ENCODE measurements around the gene CDC25C. TPM values are rescaled to one million over a fixed set of nuclear protein-coding genes. Genes with fewer than 3 reads are reported as not detected.

CDC25C gene
- total RNA-seq, 1 experiment from 2014 or later, result 19.3 TPM

DNA sequence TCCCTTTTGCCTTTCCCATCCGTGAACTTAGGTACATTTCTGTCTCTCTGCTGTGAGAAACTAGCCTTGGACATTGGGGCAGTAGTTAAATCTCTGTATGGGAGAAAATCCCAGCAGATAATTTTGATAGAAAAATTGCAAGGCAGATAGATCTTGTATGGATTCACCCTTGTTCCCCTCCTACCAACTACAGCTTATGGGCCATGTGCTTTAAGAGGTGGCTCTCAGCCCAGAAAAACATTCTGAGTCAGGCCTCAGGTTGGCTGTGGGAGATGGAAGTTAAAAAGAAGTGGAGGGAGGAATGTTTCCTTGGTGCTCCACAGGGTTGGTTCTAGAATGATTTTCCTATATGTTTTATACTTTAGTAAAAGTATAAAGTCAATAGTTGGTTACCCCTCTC, 19.5 kb upstream of the CDC25C start:
- DNase-seq (ENCODE audit: low read depth, low spot score), result no peak

DNA sequence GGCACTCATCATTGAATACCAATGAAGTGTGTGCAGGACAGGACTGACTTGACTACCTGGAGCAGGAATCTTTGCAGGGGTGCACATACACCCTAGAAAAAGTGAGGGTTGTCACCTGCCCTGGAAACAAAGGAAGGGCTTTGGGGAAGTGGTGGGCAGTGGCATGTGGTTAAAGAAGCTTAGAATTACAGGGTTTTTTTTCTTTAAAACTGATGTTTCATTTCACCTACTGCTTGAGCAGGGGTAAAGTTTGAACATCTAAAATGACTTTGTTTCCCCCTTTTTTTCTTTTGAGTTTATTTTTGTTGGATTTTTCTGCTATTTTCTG, 18.9 kb upstream of the CDC25C start:
- no TSS peak for BruUV-seq (replicated peaks)
- POLR2A ChIA-PET, result interaction anchor here (7.0 kb wide), 1 partner anchor 11 kb away, joined by 59 read pairs; the partner anchor contains the start of gene FAM53C
- Histone ChIP-seq H3K27me3 (ENCODE audit: insufficient read depth, low read length) (no peaks in the 10 kb centered on the region), H3K4me2 (ENCODE audit: low read length) (no peak overlapping the region), H3K27ac (ENCODE audit: low read depth, low read length) (no peak overlapping the region), H3K4me1 (ENCODE audit: control insufficient read depth in 1 of 2, insufficient read depth in 2 of 2, low read length in 2 of 2) (peaks cover 0 to 13% of the 10 kb centered on the region in 2 experiments; a peak in 2 of 4 replicates), H3K9me3 (ENCODE audit: control insufficient read depth in 1 of 2, insufficient read depth in 1 of 2, low read depth in 1 of 2, low read length in 2 of 2) (peaks cover 0 to 18% of the 10 kb centered on the region in 2 experiments; a peak in 2 of 4 replicates), H4K20me1 (ENCODE audit: insufficient read depth) (0 out of 2 replicates have a peak, but pooled peaks cover 4% of the 10 kb centered on the region), H3K36me3 (ENCODE audit: control insufficient read depth in 1 of 2, insufficient read depth in 2 of 2, low read length in 2 of 2) (peaks cover 15 to 25% of the 10 kb centered on the region in 2 experiments), H3K9me2 (ENCODE audit: insufficient read depth) (no peaks in the 10 kb centered on the region), H2AFZ (ENCODE audit: low read depth, low read length, poor library complexity, severe bottlenecking) (no peak overlapping the region), H3K9ac (ENCODE audit: low read length) (no peak overlapping the region), H3K79me2 (ENCODE audit: insufficient read depth, low read length) (peaks cover 27% of the 10 kb centered on the region), H3K4me3 (replicated peaks in 1 of 2; ENCODE audit: low read depth in 1 of 2, low read length in 2 of 2) (no peak overlapping the region)
- CTCF ChIA-PET, result interaction anchor here (4.6 kb wide), 1 partner anchor 9 kb away, joined by 40 read pairs; no protein-coding TSS in a partner anchor
- no peak for ATAC-seq
- intact Hi-C loops (cut with micrococcal nuclease), result loop anchor here (5.0 kb wide), 1 partner anchor 173 kb away; the partner anchor contains the start of genes BRD8 and KIF20A
- DNase-seq (ENCODE audit: low read depth, low spot score), result no peak
- RAD21 ChIA-PET (ENCODE audit: low non-redundant PET in 1 of 2, low total read pairs in 2 of 2, uncharacterized antibody in 2 of 2, unreplicated experiment in 2 of 2), result no interaction called here
- TF ChIP-seq, protein P1, sequence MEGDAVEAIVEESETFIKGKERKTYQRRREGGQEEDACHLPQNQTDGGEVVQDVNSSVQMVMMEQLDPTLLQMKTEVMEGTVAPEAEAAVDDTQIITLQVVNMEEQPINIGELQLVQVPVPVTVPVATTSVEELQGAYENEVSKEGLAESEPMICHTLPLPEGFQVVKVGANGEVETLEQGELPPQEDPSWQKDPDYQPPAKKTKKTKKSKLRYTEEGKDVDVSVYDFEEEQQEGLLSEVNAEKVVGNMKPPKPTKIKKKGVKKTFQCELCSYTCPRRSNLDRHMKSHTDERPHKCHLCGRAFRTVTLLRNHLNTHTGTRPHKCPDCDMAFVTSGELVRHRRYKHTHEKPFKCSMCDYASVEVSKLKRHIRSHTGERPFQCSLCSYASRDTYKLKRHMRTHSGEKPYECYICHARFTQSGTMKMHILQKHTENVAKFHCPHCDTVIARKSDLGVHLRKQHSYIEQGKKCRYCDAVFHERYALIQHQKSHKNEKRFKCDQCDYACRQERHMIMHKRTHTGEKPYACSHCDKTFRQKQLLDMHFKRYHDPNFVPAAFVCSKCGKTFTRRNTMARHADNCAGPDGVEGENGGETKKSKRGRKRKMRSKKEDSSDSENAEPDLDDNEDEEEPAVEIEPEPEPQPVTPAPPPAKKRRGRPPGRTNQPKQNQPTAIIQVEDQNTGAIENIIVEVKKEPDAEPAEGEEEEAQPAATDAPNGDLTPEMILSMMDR (IDR thresholded peaks at IDR 0.05 in 2 of 3, conservative IDR thresholded peaks at IDR 0.05 in 1 of 3; ENCODE audit: borderline replicate concordance in 1 of 3, insufficient read depth in 1 of 3, low read depth in 2 of 3, low read length in 2 of 3), result no peak
- TF ChIP-seq SP1 (IDR thresholded peaks at IDR 0.05; ENCODE audit: low read depth), result no peak
- TF ChIP-seq, protein P2, sequence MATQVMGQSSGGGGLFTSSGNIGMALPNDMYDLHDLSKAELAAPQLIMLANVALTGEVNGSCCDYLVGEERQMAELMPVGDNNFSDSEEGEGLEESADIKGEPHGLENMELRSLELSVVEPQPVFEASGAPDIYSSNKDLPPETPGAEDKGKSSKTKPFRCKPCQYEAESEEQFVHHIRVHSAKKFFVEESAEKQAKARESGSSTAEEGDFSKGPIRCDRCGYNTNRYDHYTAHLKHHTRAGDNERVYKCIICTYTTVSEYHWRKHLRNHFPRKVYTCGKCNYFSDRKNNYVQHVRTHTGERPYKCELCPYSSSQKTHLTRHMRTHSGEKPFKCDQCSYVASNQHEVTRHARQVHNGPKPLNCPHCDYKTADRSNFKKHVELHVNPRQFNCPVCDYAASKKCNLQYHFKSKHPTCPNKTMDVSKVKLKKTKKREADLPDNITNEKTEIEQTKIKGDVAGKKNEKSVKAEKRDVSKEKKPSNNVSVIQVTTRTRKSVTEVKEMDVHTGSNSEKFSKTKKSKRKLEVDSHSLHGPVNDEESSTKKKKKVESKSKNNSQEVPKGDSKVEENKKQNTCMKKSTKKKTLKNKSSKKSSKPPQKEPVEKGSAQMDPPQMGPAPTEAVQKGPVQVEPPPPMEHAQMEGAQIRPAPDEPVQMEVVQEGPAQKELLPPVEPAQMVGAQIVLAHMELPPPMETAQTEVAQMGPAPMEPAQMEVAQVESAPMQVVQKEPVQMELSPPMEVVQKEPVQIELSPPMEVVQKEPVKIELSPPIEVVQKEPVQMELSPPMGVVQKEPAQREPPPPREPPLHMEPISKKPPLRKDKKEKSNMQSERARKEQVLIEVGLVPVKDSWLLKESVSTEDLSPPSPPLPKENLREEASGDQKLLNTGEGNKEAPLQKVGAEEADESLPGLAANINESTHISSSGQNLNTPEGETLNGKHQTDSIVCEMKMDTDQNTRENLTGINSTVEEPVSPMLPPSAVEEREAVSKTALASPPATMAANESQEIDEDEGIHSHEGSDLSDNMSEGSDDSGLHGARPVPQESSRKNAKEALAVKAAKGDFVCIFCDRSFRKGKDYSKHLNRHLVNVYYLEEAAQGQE (IDR thresholded peaks at IDR 0.05; ENCODE audit: low read depth), result no peak
- TF ChIP-seq SRF (IDR thresholded peaks at IDR 0.05; ENCODE audit: low read depth), result no peak
- TF ChIP-seq ZFX (IDR thresholded peaks at IDR 0.05), result no peak
- no peak for TF ChIP-seq EZH2phosphoT487 (IDR thresholded peaks at IDR 0.05; ENCODE audit: borderline replicate concordance)
- TF ChIP-seq RAD21 (IDR thresholded peaks at IDR 0.05; ENCODE audit: low read depth), result no peak
- TF ChIP-seq POLR2AphosphoS5 (IDR thresholded peaks at IDR 0.05; ENCODE audit: low read depth, low read length), result no peak
- no peak for TF ChIP-seq SIN3A (IDR thresholded peaks at IDR 0.05; ENCODE audit: low read depth)
- TF ChIP-seq JUND (IDR thresholded peaks at IDR 0.05), result no peak
- TF ChIP-seq, protein P3, sequence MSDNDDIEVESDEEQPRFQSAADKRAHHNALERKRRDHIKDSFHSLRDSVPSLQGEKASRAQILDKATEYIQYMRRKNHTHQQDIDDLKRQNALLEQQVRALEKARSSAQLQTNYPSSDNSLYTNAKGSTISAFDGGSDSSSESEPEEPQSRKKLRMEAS (IDR thresholded peaks at IDR 0.05), result no peak

More for the DNA sequence above, 19.5 kb upstream of the CDC25C start:
- no peak for TF ChIP-seq EZH2 (IDR thresholded peaks at IDR 0.05)
- TF ChIP-seq FOSL1 (IDR thresholded peaks at IDR 0.05; ENCODE audit: low read depth), result no peak
- TF ChIP-seq SP1 (IDR thresholded peaks at IDR 0.05; ENCODE audit: low read depth), result no peak
- TF ChIP-seq TCF7L2 (IDR thresholded peaks at IDR 0.05; ENCODE audit: borderline replicate concordance, extremely low read depth, insufficient read depth, insufficient read length), result no peak
- no peak for TF ChIP-seq CEBPB (IDR thresholded peaks at IDR 0.05; ENCODE audit: low read depth)
- TF ChIP-seq ZNF274 (IDR thresholded peaks at IDR 0.05; ENCODE audit: low read depth, low read length), result no peak
- TF ChIP-seq, protein P4, sequence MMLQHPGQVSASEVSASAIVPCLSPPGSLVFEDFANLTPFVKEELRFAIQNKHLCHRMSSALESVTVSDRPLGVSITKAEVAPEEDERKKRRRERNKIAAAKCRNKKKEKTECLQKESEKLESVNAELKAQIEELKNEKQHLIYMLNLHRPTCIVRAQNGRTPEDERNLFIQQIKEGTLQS (IDR thresholded peaks at IDR 0.05), result no peak
- no peak for TF ChIP-seq YY1 (IDR thresholded peaks at IDR 0.05; ENCODE audit: extremely low read depth, insufficient replicate concordance, low read depth, low read length)
- no peak for TF ChIP-seq ELF1 (IDR thresholded peaks at IDR 0.05; ENCODE audit: borderline replicate concordance, low read depth)
- Histone ChIP-seq H3K9me2 (ENCODE audit: insufficient read depth) (no peaks in the 10 kb centered on the region), H3K9me3 (ENCODE audit: control insufficient read depth in 1 of 2, insufficient read depth in 1 of 2, low read depth in 1 of 2, low read length in 2 of 2) (peaks cover 0 to 18% of the 10 kb centered on the region in 2 experiments; a peak in 2 of 4 replicates), H3K27me3 (ENCODE audit: insufficient read depth, low read length) (no peaks in the 10 kb centered on the region), H2AFZ (ENCODE audit: low read depth, low read length, poor library complexity, severe bottlenecking) (no peak overlapping the region), H3K36me3 (ENCODE audit: control insufficient read depth in 1 of 2, insufficient read depth in 2 of 2, low read length in 2 of 2) (peaks cover 10 to 19% of the 10 kb centered on the region in 2 experiments), H4K20me1 (ENCODE audit: insufficient read depth) (0 out of 2 replicates have a peak, but pooled peaks cover 4% of the 10 kb centered on the region), H3K79me2 (ENCODE audit: insufficient read depth, low read length) (peaks cover 32% of the 10 kb centered on the region), H3K9ac (ENCODE audit: low read length) (no peak overlapping the region), H3K4me1 (ENCODE audit: control insufficient read depth in 1 of 2, insufficient read depth in 2 of 2, low read length in 2 of 2) (peaks cover 0 to 13% of the 10 kb centered on the region in 2 experiments; a peak in 2 of 4 replicates), H3K4me2 (ENCODE audit: low read length) (no peak overlapping the region), H3K27ac (ENCODE audit: low read depth, low read length) (no peak overlapping the region), H3K4me3 (replicated peaks in 1 of 2; ENCODE audit: low read depth in 1 of 2, low read length in 2 of 2) (no peak overlapping the region)
- RAD21 ChIA-PET (ENCODE audit: low non-redundant PET in 1 of 2, low total read pairs in 2 of 2, uncharacterized antibody in 2 of 2, unreplicated experiment in 2 of 2), result no interaction called here
- no TSS peak for BruUV-seq (replicated peaks)
- CTCF ChIA-PET, result interaction anchor here (4.6 kb wide), 1 partner anchor 10 kb away, joined by 40 read pairs; no protein-coding TSS in a partner anchor
- intact Hi-C loops (cut with micrococcal nuclease), result loop anchor here (5.0 kb wide), 1 partner anchor 174 kb away; the partner anchor contains the start of genes BRD8 and KIF20A
- POLR2A ChIA-PET, result interaction anchor here (7.0 kb wide), 1 partner anchor 12 kb away, joined by 59 read pairs; the partner anchor contains the start of gene FAM53C
- no peak for ATAC-seq
